ENCODE measurements around the gene TOPAZ1.

TOPAZ1 gene

DNA sequence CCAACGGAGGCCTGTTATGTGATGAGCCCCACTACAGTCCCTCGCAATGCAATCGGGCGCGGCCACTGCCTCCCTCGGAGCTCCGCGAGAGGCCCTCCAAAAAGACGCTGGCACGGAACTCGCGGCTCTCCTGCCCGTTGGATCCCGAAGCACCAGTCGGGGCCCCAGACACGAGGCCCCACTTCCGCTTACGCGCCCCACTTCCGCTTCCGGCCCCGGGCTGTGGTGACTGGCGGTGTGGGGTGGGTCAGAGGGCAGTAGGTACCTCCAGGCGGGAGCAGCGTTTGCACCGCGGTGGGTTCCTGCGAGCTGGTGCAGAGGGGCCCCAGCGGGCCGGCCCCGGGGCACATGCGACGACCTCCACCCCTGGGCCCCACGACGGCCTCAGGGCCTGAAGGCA, at the start of gene TOPAZ1:
TSS of gene TOPAZ1 (plus strand) at position 181 of the 400 bp plus-strand sequence. CDS start at position 349, 168 bp downstream.
- no peak for DNase-seq

- peak; percentile 66 to 67 for DNase-seq
Measured at GRCh38 chr3:44198284-44199269, 43.1 kb upstream of the TOPAZ1 start.

DNA sequence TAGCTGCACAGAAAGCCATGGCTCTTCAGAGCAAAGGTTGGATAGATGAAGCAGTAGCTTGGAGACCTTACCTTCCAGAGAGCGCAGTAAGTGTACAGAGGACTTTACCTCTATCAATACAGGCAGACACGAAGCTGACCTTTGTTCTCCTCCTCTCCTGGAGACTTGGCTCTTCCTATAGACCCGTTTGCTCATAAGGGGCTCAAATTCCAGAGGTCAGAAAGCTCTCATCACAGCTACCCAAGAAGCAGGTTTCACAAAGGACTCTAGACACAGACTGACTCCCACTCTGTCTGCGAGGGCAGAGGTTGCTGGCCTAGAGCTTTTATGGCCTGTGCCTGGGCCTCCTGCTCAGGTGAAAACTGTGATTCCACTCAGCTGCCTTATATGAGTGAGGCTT, 35.4 kb upstream of the TOPAZ1 start:
- no peak for DNase-seq

- no peak for DNase-seq
Measured at GRCh38 chr3:44206862-44207652, 34.6 kb upstream of the TOPAZ1 start.

GRCh38 chr3:44208086-44208485, 33.6 kb upstream of the TOPAZ1 start:
- DNase-seq = no peak

GRCh38 chr3:44208568-44208967, 33.1 kb upstream of the TOPAZ1 start:
- DNase-seq = no peak

DNA sequence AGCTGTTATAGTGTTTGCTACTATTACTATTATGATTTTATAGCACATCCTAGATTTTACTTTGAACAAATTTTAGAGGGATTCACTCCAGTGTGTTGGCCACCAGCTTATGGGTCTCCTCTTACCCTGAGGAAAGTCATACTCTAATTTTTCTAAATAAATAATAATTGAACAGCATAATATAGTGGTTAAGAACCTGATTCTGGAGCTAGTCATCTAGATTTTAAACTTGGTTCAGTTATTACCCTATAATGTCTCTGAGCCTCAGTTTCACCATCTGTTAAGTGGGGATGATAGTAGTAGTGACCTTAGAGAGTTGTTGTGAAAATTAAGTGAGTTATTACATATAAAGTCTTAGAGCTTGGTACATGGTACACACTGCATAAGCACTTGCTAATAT, 30.7 kb upstream of the TOPAZ1 start:
- no peak for DNase-seq

DNA sequence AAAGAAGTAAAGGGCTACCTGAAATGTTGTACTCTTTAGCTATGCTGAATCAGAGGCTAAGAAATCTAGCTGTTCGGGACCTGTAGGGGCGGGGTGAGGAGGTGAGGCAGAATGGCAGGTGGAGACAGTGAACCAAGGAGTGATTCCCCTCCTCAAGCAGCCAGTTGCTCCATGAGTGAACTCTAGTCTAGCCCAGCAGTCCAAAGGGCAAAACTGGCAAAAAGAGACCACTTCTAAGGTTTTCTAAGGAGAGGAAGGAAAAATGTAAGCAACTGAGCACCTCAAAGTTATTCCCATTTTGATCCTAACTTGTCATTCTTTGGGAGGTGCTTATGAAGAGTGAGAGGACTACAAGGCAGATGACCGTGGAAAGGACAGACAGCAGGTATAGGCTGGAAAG, 19.3 kb upstream of the TOPAZ1 start:
- DNase-seq = no peak

GRCh38 chr3:44223299-44223698, 18.4 kb upstream of the TOPAZ1 start:
- DNase-seq = no peak

DNA sequence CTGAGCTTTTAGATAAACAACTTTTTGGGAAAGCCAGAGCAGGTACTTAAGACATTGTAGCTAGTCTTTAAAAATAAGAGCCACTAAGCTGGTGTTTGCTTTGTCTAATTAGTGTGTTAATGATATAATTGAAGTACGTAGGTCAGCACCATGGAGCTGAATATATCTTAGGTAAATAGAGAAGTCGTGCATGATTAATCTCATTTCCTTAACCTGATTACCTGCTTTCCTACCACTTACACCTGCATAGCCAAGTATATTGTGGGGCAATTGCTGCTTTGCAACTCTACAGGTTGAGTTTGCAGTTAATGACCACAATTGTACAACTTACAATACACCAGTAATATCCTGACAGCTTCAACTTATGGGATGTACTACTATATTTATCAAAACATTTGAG, 17.6 kb upstream of the TOPAZ1 start:
- no peak for DNase-seq

- DNase-seq = no peak
Measured at GRCh38 chr3:44226573-44226972, 15.1 kb upstream of the TOPAZ1 start.

- no peak for DNase-seq
Measured at GRCh38 chr3:44227632-44228031, 14.1 kb upstream of the TOPAZ1 start.

DNA sequence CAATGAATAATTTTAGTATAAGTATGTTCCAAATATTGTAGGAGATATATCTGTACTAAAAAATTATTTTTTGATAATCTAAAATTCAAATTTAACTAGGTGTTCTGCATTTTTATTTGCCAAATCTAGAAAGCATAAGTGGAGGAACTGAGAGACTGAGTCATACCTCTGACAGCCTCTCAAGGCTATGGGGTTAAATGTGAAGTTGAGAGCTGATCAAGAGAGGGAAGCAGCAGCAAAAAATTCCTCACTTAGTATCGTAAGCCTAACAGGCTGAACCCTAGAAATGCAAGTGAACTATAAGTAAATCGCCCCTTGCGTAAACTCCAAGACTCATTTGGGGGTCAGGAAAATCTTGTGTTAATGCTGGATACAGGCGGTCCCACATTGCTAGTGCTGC, 12.8 kb upstream of the TOPAZ1 start:
- DNase-seq = no peak

GRCh38 chr3:44232407-44232806, 9.3 kb upstream of the TOPAZ1 start:
- DNase-seq = no peak

- DNase-seq = no peak
Measured at GRCh38 chr3:44234648-44235268, 6.9 kb upstream of the TOPAZ1 start.

DNA sequence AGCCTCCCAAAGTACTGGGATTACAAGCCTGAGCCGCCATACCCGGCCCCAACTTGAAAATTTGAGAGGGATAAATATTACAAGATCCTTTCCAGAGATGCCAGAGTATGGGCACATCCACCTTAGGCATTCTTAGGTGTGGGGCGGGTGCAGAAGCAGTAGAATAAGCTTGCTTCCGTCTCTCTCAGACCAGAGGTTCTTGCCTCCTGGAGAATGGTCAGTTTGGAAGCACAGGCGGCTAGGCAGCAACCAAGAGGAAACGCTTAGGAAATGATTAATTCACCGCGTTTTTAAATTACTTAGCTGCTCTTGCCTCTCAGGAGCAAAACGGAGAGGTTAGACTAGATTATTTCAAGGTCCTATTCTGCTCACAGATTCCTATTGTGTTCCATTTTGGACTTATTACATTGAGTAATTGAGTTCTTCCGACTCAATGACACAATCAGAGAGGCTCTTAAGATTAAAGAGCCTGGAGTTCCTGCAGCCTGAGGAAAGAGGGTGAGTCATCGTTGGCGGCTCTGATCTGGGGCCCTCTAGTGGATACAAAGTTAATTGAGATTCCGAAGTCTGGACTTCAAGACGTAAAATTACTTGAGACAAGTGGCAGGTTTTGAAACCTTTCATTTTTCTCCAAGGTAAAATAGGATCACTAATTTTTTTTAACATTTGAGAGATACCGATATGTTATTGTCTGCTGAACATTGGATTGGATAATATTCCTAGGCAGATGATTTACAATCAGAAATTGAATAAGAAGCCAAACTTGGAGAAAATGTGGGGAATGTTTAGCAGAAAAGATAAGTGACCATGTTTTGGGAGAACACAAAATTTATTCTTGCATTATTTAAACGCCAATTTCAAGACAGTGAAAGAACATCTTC, 5.8 kb upstream of the TOPAZ1 start:
- peak; percentile 24 to 32 for DNase-seq

DNA sequence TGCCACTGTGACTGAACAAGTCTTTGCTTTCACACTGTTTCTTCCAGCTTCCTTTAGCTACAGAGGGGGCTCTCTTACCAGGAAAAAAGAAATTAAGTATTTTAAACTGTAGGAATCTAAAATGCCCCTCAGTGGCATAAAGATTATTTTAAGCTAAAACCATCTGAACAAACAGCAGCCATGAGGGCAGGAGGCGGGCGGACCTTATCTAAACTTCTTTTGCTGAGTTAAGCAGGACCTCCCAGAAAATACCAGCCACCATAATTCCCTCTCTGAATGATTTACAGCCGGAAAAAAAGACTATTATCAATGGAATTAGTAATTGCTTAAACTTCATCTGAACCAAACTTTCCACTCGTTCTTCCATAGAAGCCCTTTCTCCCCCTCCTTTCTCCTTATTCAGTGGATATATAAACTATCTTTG, 5.2 kb upstream of the TOPAZ1 start:
- no peak for DNase-seq

DNA sequence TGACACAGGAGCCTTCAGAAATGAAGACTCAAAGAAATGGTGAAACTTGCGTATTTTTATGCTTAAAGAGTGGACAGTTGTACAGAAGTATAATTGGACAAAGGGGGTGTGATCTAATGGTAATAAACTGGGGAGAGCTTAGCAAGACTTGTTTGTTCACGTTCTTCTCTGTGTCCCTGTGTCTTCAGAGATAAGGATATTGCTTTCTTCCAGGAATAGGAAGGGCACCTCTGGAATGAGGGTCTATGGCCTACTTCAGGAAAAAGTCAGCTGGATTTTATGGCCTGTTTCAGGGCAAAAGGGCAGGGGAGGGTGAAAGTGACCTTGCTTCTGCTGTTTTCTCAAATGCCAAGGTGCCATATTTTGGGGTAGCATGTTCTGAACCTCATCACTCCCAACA, 4.5 kb upstream of the TOPAZ1 start:
- DNase-seq = no peak

DNA sequence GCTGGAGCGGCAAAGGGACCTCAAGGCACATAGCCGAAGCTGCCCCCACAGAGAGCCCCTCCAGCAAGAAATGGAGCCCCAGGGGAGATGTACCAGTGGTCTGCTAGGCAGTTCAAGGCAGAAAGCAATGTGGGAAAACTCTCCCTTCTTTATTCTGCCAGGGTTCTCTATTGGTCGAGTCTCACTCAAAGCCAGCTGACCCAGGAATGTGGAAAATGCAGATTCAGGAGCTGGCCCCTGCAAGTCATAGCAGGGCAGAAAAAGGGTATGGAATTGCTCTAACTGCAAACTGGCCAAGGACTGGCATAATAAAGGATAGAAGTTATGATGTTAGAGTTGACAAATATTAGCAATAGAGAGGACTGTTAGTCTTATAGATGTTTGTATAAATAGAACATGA, 4.0 kb upstream of the TOPAZ1 start:
- no peak for DNase-seq

GRCh38 chr3:44238889-44239288, 2.8 kb upstream of the TOPAZ1 start:
- no peak for DNase-seq

- no peak for DNase-seq
Measured at GRCh38 chr3:44240061-44240460, 1.6 kb upstream of the TOPAZ1 start.

DNA sequence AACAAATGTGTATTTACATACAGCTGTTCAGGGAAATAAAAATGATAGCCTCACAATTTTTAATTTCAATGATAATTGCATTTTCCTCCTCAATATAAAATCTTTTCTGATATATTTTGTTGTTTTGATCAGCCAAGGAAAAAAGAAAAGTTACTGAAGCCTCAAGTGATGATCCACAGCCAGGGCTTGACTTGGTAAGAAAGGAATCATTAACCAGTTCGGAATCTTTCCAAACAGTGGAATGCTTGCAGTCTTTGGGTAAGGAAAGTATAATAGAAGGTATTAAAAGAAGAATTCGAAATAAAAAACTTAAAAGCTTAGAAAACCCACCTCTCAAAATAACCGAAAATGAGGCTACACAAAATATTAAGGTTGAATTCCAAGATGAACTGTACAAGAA, 1.0 kb downstream of the TOPAZ1 start:
- DNase-seq = no peak
